ENCODE data around the gene THBS2.
"Not testable (repeated sequence)": the region's sequence is repeated elsewhere in the genome, so short reads cannot be mapped to it uniquely, and the experiment has no call there.

Gene THBS2

GRCh38 chr6:169271158-169271876 is 17.7 kb upstream of the THBS2 start:
- DNase-seq, result no peak

- not testable (repeated sequence) for DNase-seq
Observed at GRCh38 chr6:169270077-169270380, 16.4 kb upstream of the THBS2 start.

- DNase-seq, result no peak
Observed at GRCh38 chr6:169269180-169270076, 15.8 kb upstream of the THBS2 start.

DNA sequence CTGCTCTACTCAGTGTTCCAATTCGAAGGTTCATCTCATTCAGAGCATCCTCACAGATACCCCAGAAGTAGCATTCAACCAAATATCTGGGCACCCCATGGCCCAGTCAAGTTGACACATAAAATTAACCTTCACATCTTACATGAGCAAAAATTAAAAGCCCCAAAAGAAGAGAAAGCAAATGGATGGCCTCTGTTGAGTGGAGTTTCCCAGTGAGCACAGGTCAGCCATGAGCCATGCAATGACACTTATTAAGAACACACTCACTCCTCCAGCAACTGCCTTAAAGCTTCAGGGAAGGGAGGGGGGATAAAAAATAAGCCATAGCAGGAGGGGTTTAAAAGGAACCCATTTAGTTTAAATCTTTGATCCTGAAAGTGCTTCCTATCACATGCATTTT is 14.6 kb upstream of the THBS2 start:
- no peak for DNase-seq

- no peak for DNase-seq
Observed at GRCh38 chr6:169266746-169267591, 13.3 kb upstream of the THBS2 start.

GRCh38 chr6:169266261-169266660 is 12.6 kb upstream of the THBS2 start:
- no peak for DNase-seq

DNA sequence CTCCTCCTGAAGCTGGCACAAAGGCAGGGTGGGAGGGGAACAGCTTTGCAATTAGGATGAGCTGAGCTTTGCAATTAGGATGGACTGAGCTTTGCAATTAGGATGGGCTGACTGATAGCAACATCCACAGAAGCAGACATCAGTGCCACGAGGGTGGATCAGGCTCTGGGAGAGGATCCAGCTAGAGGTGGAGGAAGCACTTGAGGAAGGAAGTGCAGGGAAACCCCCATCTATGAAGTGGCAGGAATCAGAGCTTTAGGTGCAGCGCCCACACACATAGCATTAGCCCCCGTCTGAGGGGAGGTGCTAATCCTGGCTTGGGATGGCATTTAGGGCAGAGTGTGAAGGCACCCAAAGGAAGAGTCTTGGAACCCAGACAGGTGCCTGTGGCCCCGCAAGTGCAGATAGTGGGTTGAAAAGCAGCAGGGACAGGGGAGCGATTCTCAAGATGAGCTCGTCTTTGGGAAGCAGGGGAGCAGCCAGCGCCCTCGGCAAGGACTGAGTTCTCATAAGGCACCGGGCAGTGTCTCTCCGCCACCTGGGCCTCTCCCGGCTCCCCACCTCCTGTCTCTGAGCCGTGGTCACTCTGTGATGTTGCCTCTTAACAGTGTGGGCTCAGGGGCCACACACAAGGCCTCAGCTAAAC is 12.0 kb upstream of the THBS2 start:
- no peak for DNase-seq

- no peak for DNase-seq
Observed at GRCh38 chr6:169263836-169264608, 10.4 kb upstream of the THBS2 start.

- DNase-seq, result no peak
Observed at GRCh38 chr6:169263374-169263773, 9.7 kb upstream of the THBS2 start.

GRCh38 chr6:169262602-169263001 is 9.0 kb upstream of the THBS2 start:
- not testable (repeated sequence) for DNase-seq

GRCh38 chr6:169256518-169256917 is 2.9 kb upstream of the THBS2 start:
- DNase-seq, result no peak

DNA sequence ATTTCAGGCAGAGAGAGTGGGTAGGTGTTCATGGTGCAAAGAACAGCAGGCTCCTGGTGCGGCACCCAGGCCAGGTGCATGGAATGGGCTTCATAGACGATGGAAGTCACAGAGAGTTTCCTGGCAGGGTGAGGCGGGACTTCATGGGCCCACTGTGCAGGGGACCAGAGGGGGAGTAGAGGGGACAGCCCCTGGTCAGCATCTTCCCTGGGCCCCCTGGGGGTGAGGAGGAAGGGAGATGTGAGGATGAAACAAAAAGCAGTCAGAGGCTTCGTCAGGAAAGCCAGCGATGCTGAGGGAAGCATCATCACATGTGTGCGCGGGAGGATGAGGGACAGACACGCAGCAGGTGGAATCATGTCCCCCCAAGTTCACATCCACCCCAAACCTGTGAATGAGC is 2.4 kb upstream of the THBS2 start:
- no peak for DNase-seq

- DNase-seq, result no peak
Observed at GRCh38 chr6:169255643-169256042, 2.0 kb upstream of the THBS2 start.

DNA sequence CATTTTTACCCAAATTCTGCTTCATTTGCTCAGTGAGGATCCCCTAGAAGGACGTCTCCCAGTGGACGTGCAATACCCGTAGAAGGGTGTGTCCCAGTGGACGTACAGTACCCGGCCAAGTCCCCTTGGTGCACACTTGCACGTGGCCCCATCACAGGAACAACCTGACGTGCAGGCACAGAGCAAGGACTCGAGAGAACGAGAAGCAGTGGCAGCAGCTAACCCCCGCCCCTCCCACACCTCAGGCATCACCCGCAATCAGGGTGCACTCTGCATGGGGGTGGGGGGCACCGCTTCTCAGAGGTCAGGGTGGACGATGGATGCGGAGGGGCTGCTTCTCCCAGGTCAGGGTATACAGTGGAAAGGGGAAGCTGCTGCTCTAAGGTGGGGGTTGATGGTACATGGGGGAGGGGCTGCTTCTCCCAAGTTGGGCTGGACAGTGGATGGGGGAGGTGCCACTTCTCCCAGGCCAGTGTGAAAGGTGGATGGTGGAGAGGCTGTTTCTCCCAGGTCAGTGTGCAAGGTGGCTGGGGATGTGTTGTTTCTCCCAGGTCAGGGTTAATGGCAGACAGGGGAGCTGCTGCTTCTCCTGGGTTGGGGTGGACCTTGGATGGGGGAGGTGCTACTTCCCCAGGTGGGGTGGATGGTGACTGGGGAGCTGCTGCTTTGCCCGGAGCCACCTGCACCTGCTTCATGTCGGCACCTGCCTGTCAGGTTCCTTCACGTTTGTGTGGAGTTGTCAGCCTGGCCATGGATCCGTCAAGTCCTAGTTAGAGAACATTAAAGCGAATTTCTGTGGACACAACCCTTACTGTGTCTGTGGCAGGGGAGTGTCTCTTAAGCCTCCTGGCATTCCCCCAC is 1.0 kb upstream of the THBS2 start:
- DNase-seq, result no peak

DNA sequence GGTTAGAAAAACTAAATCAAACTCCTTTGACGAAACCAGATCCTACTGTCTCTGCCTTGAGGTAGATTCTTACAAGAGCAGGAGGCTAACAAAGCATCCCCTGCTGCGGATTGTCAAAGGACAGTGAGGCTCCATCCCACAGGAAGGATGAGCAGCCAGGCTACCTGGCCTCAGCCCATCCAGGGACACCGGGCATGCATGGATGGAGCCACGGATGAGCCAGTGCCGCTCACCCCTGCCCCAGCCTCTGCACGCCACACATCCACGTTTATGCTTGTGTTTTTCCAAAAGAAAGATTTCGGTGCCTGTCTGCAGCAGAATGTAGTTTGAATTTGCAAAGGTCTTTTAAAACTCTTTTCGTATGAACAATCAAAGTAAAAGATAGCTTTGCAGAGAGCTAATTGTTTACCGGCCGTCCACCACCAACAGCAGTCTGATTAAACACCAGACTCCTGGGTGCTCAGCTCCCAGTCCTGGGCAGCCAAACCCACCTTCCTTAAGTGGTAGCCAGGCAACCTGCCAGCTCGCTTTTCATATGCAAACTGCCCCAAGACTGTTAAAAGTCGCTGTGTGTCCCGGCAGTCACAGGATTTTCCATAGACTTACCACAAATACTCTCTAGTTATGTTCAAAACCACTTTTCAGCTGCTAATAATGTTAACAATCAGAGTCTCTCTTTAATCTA is 999 bp downstream of the THBS2 start:
- DNase-seq, result no peak

DNA sequence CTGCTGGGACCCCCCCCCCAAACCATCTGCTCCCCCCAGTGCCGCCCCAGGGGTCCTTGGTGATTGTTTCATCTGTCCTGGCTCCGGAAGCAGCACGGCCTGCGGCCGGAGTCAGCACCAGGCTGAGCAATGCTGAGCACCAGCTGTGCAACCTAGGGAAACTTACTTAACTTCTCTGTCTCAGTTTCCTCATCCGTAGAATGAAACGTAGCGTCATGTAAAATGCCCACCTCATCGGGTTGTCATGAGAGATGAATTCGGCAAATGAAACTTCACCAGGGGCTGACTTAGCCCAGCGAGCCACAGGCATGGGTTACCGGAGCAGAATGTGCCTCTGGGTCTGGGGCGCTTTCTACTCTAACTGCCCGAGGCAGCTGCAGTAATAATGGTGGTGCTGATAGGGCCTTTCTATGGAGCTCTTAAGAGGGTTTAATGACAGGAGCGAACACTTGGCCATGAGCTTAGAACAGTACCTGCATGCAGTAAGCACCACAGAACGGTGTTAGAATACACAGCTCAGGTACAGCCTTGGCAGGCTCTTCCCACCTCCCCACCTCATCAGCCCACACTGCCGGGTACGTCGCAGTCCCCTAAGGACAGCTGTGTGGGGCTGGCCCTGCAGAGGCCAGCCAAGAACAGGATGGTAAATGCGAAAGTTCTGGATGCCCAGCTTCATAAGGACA is 1.7 kb downstream of the THBS2 start:
- no peak for DNase-seq

DNA sequence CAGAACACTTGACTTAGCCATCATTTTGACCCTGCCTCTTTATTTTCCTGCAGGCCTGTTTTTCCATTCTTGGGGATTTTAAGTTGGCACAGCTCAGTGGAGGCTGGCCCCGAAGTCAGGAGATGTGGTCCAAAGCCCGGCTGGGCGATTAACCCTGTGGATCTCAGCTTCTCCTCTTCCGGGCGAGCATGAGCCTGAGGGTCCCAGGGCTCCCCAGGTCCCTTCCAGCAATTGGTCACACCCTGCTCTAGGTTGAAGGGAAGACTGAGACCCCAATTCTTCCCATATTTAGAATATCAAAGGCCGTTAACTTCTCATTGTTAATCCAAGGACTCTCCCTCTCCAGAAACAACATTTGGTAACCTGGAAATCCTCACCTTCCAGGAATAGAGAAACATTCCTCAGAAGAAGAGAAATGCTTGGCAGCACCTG is 2.3 kb downstream of the THBS2 start:
- DNase-seq, result no peak

GRCh38 chr6:169250660-169251059 is 3.0 kb downstream of the THBS2 start:
- DNase-seq, result no peak

DNA sequence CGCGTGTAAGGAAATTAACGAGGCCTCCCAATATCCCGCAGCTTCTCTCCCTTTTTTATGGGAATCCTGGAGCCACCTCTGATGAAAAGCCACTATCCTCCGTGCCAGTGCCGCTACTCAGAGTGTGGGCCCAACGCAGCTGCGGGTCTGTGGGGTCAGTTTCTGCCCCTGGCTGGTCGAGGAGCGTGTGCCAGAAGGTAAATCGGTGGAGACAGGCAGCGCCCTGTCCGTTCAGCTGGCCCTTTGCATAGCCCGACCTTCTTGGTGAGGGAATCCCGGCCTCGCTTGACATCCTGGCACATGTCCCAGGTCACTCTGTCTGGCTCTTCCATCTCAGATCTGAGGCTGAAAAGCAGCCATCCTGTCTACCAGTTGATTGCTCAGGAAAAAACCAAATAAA is 4.6 kb downstream of the THBS2 start:
- no peak for DNase-seq

DNA sequence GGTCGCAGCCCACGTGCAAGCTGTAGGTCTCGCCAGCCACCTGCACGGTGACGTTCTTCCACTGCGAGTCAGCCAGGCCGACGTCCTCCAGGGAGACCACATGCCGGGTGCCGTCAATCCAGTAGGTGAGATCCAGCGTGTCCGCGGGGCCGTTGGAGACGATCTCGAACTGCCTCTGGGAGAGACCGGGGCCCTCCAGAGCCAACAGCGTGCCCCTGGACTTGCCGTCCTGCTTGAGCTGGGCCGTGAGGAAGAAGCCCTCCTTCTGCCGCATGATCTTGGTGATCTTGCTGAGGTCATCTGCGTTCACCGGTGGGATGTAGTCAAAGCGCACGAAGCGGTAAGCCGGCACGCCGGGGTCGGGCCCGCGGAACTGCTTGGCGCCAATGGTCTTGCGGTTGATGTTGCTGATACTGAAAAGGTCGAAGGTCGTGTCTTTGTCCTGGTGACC is 5.1 kb downstream of the THBS2 start:
- no peak for DNase-seq

All from activated CD4-positive, CD25-positive, alpha-beta regulatory T cell treated with anti-CD3 and anti-CD28 coated beads, Interleukin-2, amount 50 U/mL, for 72 hours (primary cell).